ENCODE results near the gene KLF7.

DNA sequence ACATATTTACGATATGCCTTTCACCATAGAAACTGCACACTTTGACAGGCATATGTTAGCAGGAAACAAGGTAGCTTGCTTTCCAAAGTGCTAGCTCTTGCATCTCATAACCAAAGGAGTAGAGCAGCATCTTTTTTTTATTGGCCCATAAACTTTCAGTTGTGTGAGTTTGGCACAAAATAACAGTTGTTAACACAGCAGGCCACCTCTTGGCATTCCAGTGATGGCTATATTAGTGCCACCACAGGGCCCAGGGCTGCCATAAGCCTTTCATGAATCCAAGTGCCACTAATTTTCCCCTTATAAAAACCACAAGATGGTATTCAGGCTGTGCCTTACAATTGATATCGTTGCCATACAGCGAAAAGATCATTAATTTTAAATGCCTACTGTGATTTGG lies 40.3 kb upstream of the KLF7 start:
- TF ChIP-seq CTCF (conservative IDR thresholded peaks at IDR 0.05; ENCODE audit: low read length) (no peak), EZH2phosphoT487 (IDR thresholded peaks at IDR 0.05; ENCODE audit: borderline replicate concordance, low read depth, low read length) (no peak)
